Adrenal gland (tissue), 12 donors: Measurements from ENCODE around the gene ITIH3. TPM values are rescaled to one million over a fixed set of nuclear protein-coding genes. Genes with fewer than 3 reads are reported as not detected.

Source experiments
- DNase-seq, 7 donors: peaks; one replicate each; pipeline ENCODE4 v3.0.0-alpha.2; 2019 to 2020
- H3K27ac ChIP-seq, 5 donors: fragments of 200-600 bp; sonication (generic) in 4 of 5; 1 replicate in 3 of 5; 2 replicates in 2 of 5; pipeline versions ENCODE4 v1.5.1 to v1.8.0; 2016 to 2020; ENCODE audit warnings: mild to moderate bottlenecking in 1 of 5
- H3K27me3 ChIP-seq: fragments of 200-600 bp; 2 replicates; pipeline ENCODE4 v1.8.0; 2021
- H3K36me3 ChIP-seq, 2 donors: fragments of 200-600 bp; replicated peaks in 1 of 2; 1 replicate in 1 of 2; 2 replicates in 1 of 2; pipeline versions ENCODE4 v1.5.1 to v1.8.0; 2018 to 2022
- H3K4me1 ChIP-seq, 2 donors: fragments of 200-600 bp; replicated peaks in 1 of 2; 1 replicate in 1 of 2; 2 replicates in 1 of 2; pipeline versions ENCODE4 v1.5.1 to v1.8.0; 2018 to 2021
- H3K4me3 ChIP-seq, 4 donors: fragments of 200-600 bp; sonication (generic) in 3 of 4; one replicate each; pipeline ENCODE4 v1.5.1; 2016 to 2018
- H3K9me3 ChIP-seq, 3 donors: fragments of 200-600 bp; sonication (generic) in 1 of 3; replicated peaks in 1 of 3; 1 replicate in 2 of 3; 2 replicates in 1 of 3; pipeline versions ENCODE4 v1.5.1 to v1.8.0; 2016 to 2021
- CTCF ChIP-seq, 6 experiments: fragments of 450-650 bp in 4 of 6; fragments of 200-600 bp in 2 of 6; sonication (generic) in 1 of 6; IDR thresholded peaks; 1 replicate in 5 of 6; 2 replicates in 1 of 6; pipeline versions ENCODE4 v1.5.1 to v1.8.0; 2016 to 2021; ENCODE audit warnings: antibody characterized with exemption in 6 of 6, mild to moderate bottlenecking in 2 of 6, moderate library complexity in 1 of 6
- POLR2A ChIP-seq, 2 donors: fragments of 450-650 bp; IDR thresholded peaks; one replicate each; pipeline ENCODE4 v1.6.1; 2017; ENCODE audit warnings: antibody characterized with exemption in 2 of 2, mild to moderate bottlenecking in 2 of 2, moderate library complexity in 1 of 2
- WGBS, 4 donors: extraction: QIAGEN DNeasy Blood & Tissue Kit in 2 of 4; methylation state at CpG; one replicate each; pipeline versions ENCODE4 v1.1.5 to v1.1.7; 2013 to 2017; 5-methylcytosine and 5-hydroxymethylcytosine counted together
- intact Hi-C, 2 donors: fragments of 100-400 bp; cut with DNase I; formaldehyde crosslinking; loops; one replicate each; pipeline versions ENCODE4 v1.14.1 to v1.15.0; 2022 to 2023
- polyA plus RNA-seq, 3 donors: library from polyadenylated mRNA; stranded (reverse); fragments of 200-250 nt in 2 of 3; fragments of 350-450 nt in 1 of 3; fragmentation: Illumina TruSeq in 1 of 3; extraction: RNeasy Lipid Tissue Mini Kit (QIAGEN cat#74804) in 1 of 3; gene quantifications; one replicate each; pipeline ENCODE4 v1.2.3, GENCODE V29; 2013 to 2014
- total RNA-seq, 9 donors: library from RNA; depleted of rRNA in 4 of 9; stranded (reverse); fragments of >200 nt in 4 of 9; fragments of 120-200 nt in 1 of 9; fragmentation: NEBNext Ultra II Directional in 1 of 9; extraction: Animal tissue kit (Norgen Biotek cat#: 25700) in 1 of 9; gene quantifications; one replicate each; pipeline versions ENCODE4 v1.1.0 to v1.2.4, GENCODE V29; 2013 to 2023
- donor health status: healthy with polysubstance abuse.
- donor health status: Bipolar disorder and iron deficiency.
- donor health status: DM: yes; HTN: yes; CAD: no.
- donor health status: DM: no; HTN: no; CAD: no.
- donor health status: DM: no; HTN: no; CAD: no.
- donor health status: DM: yes; HTN: yes; CAD: no.

The ITIH3 gene
- total and polyA plus RNA-seq, 12 donors: 0.18 to 31.7 (median 3.2) TPM

DNA sequence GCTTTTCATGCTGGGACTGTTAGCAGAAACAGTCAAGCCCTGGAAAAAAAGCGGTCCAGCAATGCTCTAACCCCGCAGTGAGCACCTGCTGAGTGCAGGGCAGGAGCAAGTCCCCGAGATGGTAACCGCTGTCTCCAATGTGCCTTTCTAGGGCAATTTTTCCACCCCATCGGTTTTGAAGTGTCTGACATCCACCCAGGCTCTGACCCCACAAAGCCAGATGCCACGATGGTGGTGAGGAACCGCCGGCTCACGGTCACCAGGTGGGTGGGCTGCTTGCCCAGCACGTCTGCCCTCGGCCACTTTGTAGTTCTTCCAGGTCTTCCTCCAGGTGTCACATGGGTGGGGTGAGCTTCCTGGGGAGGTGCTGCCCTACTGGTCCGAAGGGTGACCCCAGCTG, 3.2 kb upstream of the ITIH3 start:
- Histone ChIP-seq H3K27me3 (no peaks in the 10 kb centered on the region), H3K9me3 (no peaks in the 10 kb centered on the region), H3K36me3 (no peaks in the 10 kb centered on the region), H3K4me3 (no peak overlapping the region), H3K4me1 (no peaks in the 10 kb centered on the region), H3K27ac (no peak overlapping the region)
- DNase-seq: no peak
- no peak for TF ChIP-seq CTCF (IDR thresholded peaks at IDR 0.05)
- TF ChIP-seq POLR2A (IDR thresholded peaks at IDR 0.05): no peak
- 82 to 94% (median 86%) methylated on average over 4 to 12 of the region's 12 CpGs for WGBS, 4 donors
- intact Hi-C loops: no loop called here

DNA sequence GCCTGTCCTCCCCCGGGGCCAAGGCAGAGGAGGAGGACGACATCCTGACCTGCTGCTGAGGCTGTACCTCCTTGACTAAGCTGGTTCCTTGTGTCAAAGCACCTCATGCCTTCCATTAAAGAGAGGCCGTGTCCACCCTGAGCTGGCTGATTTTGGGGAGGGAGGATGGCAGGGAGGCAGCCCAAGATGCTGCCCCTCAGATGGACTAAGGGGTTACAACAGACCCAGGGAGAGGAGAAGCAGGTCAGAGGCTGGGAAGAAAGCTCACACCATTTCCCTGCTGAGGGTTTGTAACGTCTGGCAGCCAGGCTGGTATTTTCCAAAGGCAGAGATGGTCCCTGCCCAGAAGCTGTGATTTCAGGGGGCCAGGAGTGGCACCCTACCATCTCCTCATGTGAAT, 2.7 kb upstream of the ITIH3 start:
- Histone ChIP-seq H3K36me3 (no peaks in the 10 kb centered on the region), H3K27me3 (no peaks in the 10 kb centered on the region), H3K9me3 (no peaks in the 10 kb centered on the region), H3K4me3 (no peak overlapping the region), H3K4me1 (no peaks in the 10 kb centered on the region), H3K27ac (no peak overlapping the region)
- intact Hi-C loops: no loop called here
- no peak for TF ChIP-seq POLR2A (IDR thresholded peaks at IDR 0.05)
- TF ChIP-seq CTCF (IDR thresholded peaks at IDR 0.05): no peak
- 76 to 87% (median 86%) methylated on average over 4 of the region's 4 CpGs; no CpG with 5 or more reads in 1 of the 4 donors for WGBS, 4 donors
- DNase-seq: no peak

DNA sequence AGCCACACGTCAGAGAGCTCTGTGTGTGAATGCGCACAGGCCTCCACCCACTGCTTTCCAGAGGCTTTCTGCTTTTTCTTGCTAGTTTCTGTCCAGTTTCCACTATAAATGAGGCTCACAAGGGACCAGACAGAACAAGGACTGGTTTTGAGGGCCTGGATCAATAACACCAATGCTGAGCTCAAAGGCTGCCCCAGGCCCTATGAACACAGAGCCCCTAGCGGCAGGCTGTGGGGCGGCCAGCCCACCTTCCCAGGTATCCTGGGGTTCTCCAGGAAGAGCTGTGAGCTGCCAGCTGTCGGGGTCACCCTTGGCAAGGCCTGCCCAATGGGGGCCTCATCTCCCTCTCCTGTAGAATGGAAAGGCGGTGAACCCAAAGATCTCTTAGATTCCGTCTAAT, 2.2 kb upstream of the ITIH3 start:
- H3K9me3 ChIP-seq: no peaks in the 10 kb centered on the region
- no peak for TF ChIP-seq POLR2A (IDR thresholded peaks at IDR 0.05)
- TF ChIP-seq CTCF (IDR thresholded peaks at IDR 0.05): no peak
- 86 to 95% (median 92%) methylated on average over 4 to 7 of the region's 7 CpGs for WGBS, 4 donors
- no peaks in the 10 kb centered on the region for H3K36me3 ChIP-seq
- DNase-seq: no peak
- no peaks in the 10 kb centered on the region for H3K27me3 ChIP-seq
- no peak overlapping the region for H3K4me3 ChIP-seq
- no peak overlapping the region for H3K27ac ChIP-seq
- intact Hi-C loops: no loop called here
- H3K4me1 ChIP-seq: no peaks in the 10 kb centered on the region

GRCh38 chr3:52792961-52793695, 1.5 kb upstream of the ITIH3 start:
- intact Hi-C loops: no loop called here

More at GRCh38 chr3:52792961-52793695, 1.5 kb upstream of the ITIH3 start:
- peak in 1 of 7 donors; percentile 32 for DNase-seq
- no peak overlapping the region for H3K4me3 ChIP-seq
- H3K27ac ChIP-seq: peak overlapping the region in 1 of 5 donors; percentile 72
- 77 to 84% (median 81%) methylated on average over 15 to 18 of the region's 18 CpGs for WGBS, 4 donors
- no peak for TF ChIP-seq CTCF (IDR thresholded peaks at IDR 0.05)
- TF ChIP-seq POLR2A (IDR thresholded peaks at IDR 0.05): no peak
- no peaks in the 10 kb centered on the region for H3K27me3 ChIP-seq
- H3K9me3 ChIP-seq: no peaks in the 10 kb centered on the region
- no peaks in the 10 kb centered on the region for H3K36me3 ChIP-seq
- no peaks in the 10 kb centered on the region for H3K4me1 ChIP-seq
